GM12878 (cell line): ENCODE measurements around the gene PRKX. TPM values are rescaled to one million over a fixed set of nuclear protein-coding genes. Genes with fewer than 3 reads are reported as not detected.

Experiments
- ATAC-seq: fragments of 200-7000 bp; cut with Tn5 transposase; 3 replicates; pipeline ENCODE4 v1.9.1; 2020; ENCODE audit warnings: mild to moderate bottlenecking, moderate library complexity
- BruUV-seq: library from RNA; stranded (reverse); fragments of 400-500 nt; replicated peaks from 2 replicates; lab custom pipeline; 2021; lab: Mats Ljungman, UMichigan
- CTCF ChIA-PET: fragments of 300-600 bp; sonication (Branson Sonifier 250); formaldehyde crosslinking; extraction: SDS; loops from one replicate; lab custom pipeline; 2021; ENCODE audit warnings: inconsistent platforms; lab: Yijun Ruan, JAX
- POLR2A ChIA-PET: fragments of 350-600 bp; formaldehyde crosslinking; extraction: SDS; loops from one replicate; lab custom pipeline; 2021; ENCODE audit warnings: inconsistent platforms; lab: Charles Lee
- RAD21 ChIA-PET: fragments of 300-600 bp; sonication (Branson Sonifier 250); formaldehyde crosslinking; loops from one replicate; lab custom pipeline; 2023; ENCODE audit warnings: antibody characterized with exemption; ENCODE audit not compliant: unreplicated experiment; lab: Charles Lee
- SMC1A ChIA-PET: fragments of 300-600 bp; sonication (Branson Sonifier 250); formaldehyde crosslinking; loops from one replicate; lab custom pipeline; 2023; ENCODE audit not compliant: unreplicated experiment, uncharacterized antibody; lab: Charles Lee
- DNase-seq: peaks from one replicate; pipeline ENCODE4 v3.0.0-alpha.2; 2011; ENCODE audit warnings: low read depth, low spot score
- FAIRE-seq: peaks from 3 replicates; lab custom pipeline; 2011; peaks lifted over from hg19 to GRCh38; lab: Jason Lieb, UNC
- H2AFZ ChIP-seq: 2 replicates; pipeline ENCODE4 v1.6.0; 2011; ENCODE audit warnings: low read depth, low read length, control low read depth; ENCODE audit not compliant: control insufficient read depth
- H3K27ac ChIP-seq: 2 replicates; pipeline ENCODE4 v1.5.1; 2011; ENCODE audit warnings: control low read depth; ENCODE audit not compliant: control insufficient read depth, insufficient read depth
- H3K27me3 ChIP-seq, 2 experiments: replicated peaks in 1 of 2; 2 replicates each; pipeline versions ENCODE4 v1.6.0 to v1.6.1; 2011; ENCODE audit warnings: low read length in 1 of 2; ENCODE audit not compliant: control insufficient read depth in 2 of 2, insufficient read depth in 2 of 2
- H3K36me3 ChIP-seq, 2 experiments: 2 replicates each; pipeline ENCODE4 v1.5.1; 2011; ENCODE audit warnings: low read length in 1 of 2; ENCODE audit not compliant: control insufficient read depth in 2 of 2, insufficient read depth in 2 of 2
- H3K4me1 ChIP-seq: 2 replicates; pipeline ENCODE4 v1.6.1; 2011; ENCODE audit warnings: mild to moderate bottlenecking, low read length, moderate library complexity, mixed read lengths; ENCODE audit not compliant: control insufficient read depth, insufficient read depth
- H3K4me2 ChIP-seq: 2 replicates; pipeline ENCODE4 v1.6.0; 2011; ENCODE audit warnings: control low read depth; ENCODE audit not compliant: control insufficient read depth, insufficient read depth
- H3K4me3 ChIP-seq: fragments of 200-600 bp; sonication (generic); 2 replicates; pipeline ENCODE4 v1.5.1; 2016
- H3K79me2 ChIP-seq: 2 replicates; pipeline ENCODE4 v1.6.0; 2011; ENCODE audit warnings: low read length; ENCODE audit not compliant: control insufficient read depth, insufficient read depth
- H3K9ac ChIP-seq: 2 replicates; pipeline ENCODE4 v1.8.0; 2011; ENCODE audit warnings: low read length, control low read depth, mixed read lengths; ENCODE audit not compliant: control insufficient read depth, insufficient read depth
- H3K9me3 ChIP-seq: replicated peaks from 3 replicates; pipeline ENCODE4 v1.5.1; 2011; ENCODE audit warnings: mild to moderate bottlenecking, low read length; ENCODE audit not compliant: control insufficient read depth, insufficient read depth
- H4K20me1 ChIP-seq: 2 replicates; pipeline ENCODE4 v1.6.0; 2011; ENCODE audit not compliant: control insufficient read depth, insufficient read depth
- CREM ChIP-seq: IDR thresholded peaks from 2 replicates; pipeline ENCODE4 v1.6.1; 2014; ENCODE audit warnings: antibody characterized with exemption, low read depth
- CTCF ChIP-seq, 3 experiments: IDR thresholded peaks in 2 of 3; conservative IDR thresholded peaks in 1 of 3; 2 replicates each; pipeline ENCODE4 v1.5.1; 2011; ENCODE audit warnings: low read depth in 3 of 3, low read length in 3 of 3, mild to moderate bottlenecking in 3 of 3, control low read depth in 2 of 3, moderate library complexity in 2 of 3, inconsistent platforms in 1 of 3, mixed read lengths in 1 of 3; ENCODE audit not compliant: control insufficient read depth in 2 of 3, insufficient read depth in 1 of 3; ENCODE audit errors: extremely low read depth in 1 of 3
- IRF4 ChIP-seq: IDR thresholded peaks from 2 replicates; pipeline ENCODE4 v1.6.1; 2011; ENCODE audit warnings: low read depth, low read length
- RAD21 ChIP-seq: IDR thresholded peaks from 2 replicates; pipeline ENCODE4 v1.6.1; 2011; ENCODE audit warnings: mild to moderate bottlenecking, low read depth, low read length, moderate library complexity; ENCODE audit not compliant: insufficient read depth
- RCOR1 ChIP-seq: conservative IDR thresholded peaks from 2 replicates; pipeline ENCODE4 v1.6.1; 2012; ENCODE audit warnings: low read depth, low read length, improper control_type of control experiment
- SMAD5 ChIP-seq: IDR thresholded peaks from 2 replicates; pipeline ENCODE4 v1.6.1; 2016; ENCODE audit warnings: antibody characterized with exemption, low read depth
- SMC3 ChIP-seq: IDR thresholded peaks from 2 replicates; pipeline ENCODE4 v1.6.1; 2011; ENCODE audit warnings: low read length, improper control_type of control experiment, borderline replicate concordance
- SUPT20H ChIP-seq: IDR thresholded peaks from 2 replicates; pipeline ENCODE4 v1.6.1; 2011; ENCODE audit warnings: low read depth, mild to moderate bottlenecking, low read length, moderate library complexity, borderline replicate concordance; ENCODE audit not compliant: control insufficient read depth
- WGBS: methylation state at CpG from one replicate; pipeline ENCODE4 v1.1.6; 2016; ENCODE audit warnings: low lambda C conversion rate; ENCODE audit not compliant: insufficient replicate concordance, insufficient coverage; ENCODE audit errors: missing lambda C conversion rate; 5-methylcytosine and 5-hydroxymethylcytosine counted together
- in situ Hi-C: fragments of 300-500 bp; cut with MboI; formaldehyde crosslinking; loops from 9 replicates; pipeline ENCODE4 v1.14.3; 2018; ENCODE audit warnings: mixed read lengths
- intact Hi-C: fragments of 100-400 bp; cut with micrococcal nuclease; formaldehyde crosslinking; loops from one replicate; pipeline ENCODE4 v1.14.2; 2022; ENCODE audit not compliant: unreplicated experiment
- polyA plus RNA-seq, 11 experiments: library from polyadenylated mRNA; depleted of rRNA in 4 of 11; unstranded in 6 of 11; stranded (reverse) in 5 of 11; fragments of >200 nt; fragmentation: Nextera tagmentation in 4 of 11; fragmentation: Illumina TruSeq in 1 of 11; extraction: Ambion mirVana in 4 of 11; extraction: Trizol in 1 of 11; gene quantifications; 1 replicate in 1 of 11; 2 replicates in 10 of 11; pipeline versions ENCODE4 v1.2.1 to v1.2.3, GENCODE V29; 2011 to 2016; ENCODE audit warnings: inconsistent platforms in 2 of 11, missing spikeins in 2 of 11, low read depth in 1 of 11
- total RNA-seq, 4 experiments: library from RNA; depleted of rRNA in 3 of 4; stranded (reverse); fragments of >200 nt in 3 of 4; fragmentation: Illumina TruSeq in 1 of 4; extraction: Trizol in 1 of 4; gene quantifications; 2 replicates each; pipeline versions ENCODE4 v1.2.1 to v1.2.3, GENCODE V29; 2013 to 2021

Gene PRKX
- total and polyA plus RNA-seq, 10 of the 15 experiments (the other 5 are each of a cell fraction or from before 2014, with no cell fraction given): 3.9 to 45.3 (median 23.9) TPM

- no peak overlapping the region for H2AFZ ChIP-seq
- no peak for TF ChIP-seq SMAD5
- TF ChIP-seq CREM: no peak
- TF ChIP-seq IRF4: no peak
- TF ChIP-seq SMC3: peak; percentile 52; the same call in 1 of the 2 replicates
- TF ChIP-seq CTCF (IDR thresholded peaks at IDR 0.05 in 2 of 3, conservative IDR thresholded peaks at IDR 0.05 in 1 of 3; ENCODE audit: control insufficient read depth in 2 of 3, extremely low read depth in 1 of 3, insufficient read depth in 1 of 3, low read depth in 3 of 3, low read length in 3 of 3): peak; percentile 60 to 73 (median 64)
- no peak for TF ChIP-seq SUPT20H
- peak; percentile 82 for TF ChIP-seq RAD21
- no peak for TF ChIP-seq RCOR1
- TF ChIP-seq, all 136 proteins: peak for 3
- RAD21 ChIA-PET: no interaction called here
- SMC1A ChIA-PET: interaction anchor here (0.6 to 0.7 kb wide), 3 partner anchors 10 to 173 kb away, joined by 3 read pairs; no protein-coding TSS in a partner anchor
- FAIRE-seq (peak; percentile 81), DNase-seq (peak; percentile 16), ATAC-seq (peak; percentile 90)
- in situ Hi-C loops (loop anchor here (5.0 kb wide), 1 partner anchor 606 kb away; no protein-coding TSS in a partner anchor), intact Hi-C loops (loop anchor here (1.0 to 5.0 kb wide), 2 partner anchors 521 to 603 kb away; no protein-coding TSS in a partner anchor)
- POLR2A ChIA-PET: interaction anchor here (0.7 kb wide), 2 partner anchors 11 to 168 kb away, joined by 3 read pairs; no protein-coding TSS in a partner anchor
- CTCF ChIA-PET: interaction anchor here (0.6 to 2.2 kb wide), 7 partner anchors 8 to 606 kb away, joined by 3 to 8 read pairs (median 3); no protein-coding TSS in a partner anchor
- H3K4me1 ChIP-seq: no peaks in the 10 kb centered on the region
- H3K27ac ChIP-seq: no peak overlapping the region
- no peak overlapping the region for H3K9ac ChIP-seq
- peaks cover 2 to 3% of the 10 kb centered on the region in 2 experiments; a peak in 3 of 4 replicates for H3K36me3 ChIP-seq
- H4K20me1 ChIP-seq: no peaks in the 10 kb centered on the region
- no peak overlapping the region for H3K4me2 ChIP-seq
- BruUV-seq: no TSS peak
- no peaks in the 10 kb centered on the region for H3K9me3 ChIP-seq
- no peaks in the 10 kb centered on the region for H3K79me2 ChIP-seq
- no peak overlapping the region for H3K4me3 ChIP-seq
- H3K27me3 ChIP-seq: no peaks in the 10 kb centered on the region
- WGBS: 30% methylated on average over 6 of the region's 6 CpGs
These were observed 75.1 kb downstream of the PRKX start for GRCh38 chrX:3638280-3638873.
